GM12891 (cell line): ENCODE measurements around the gene ASTN2.

Experiments
- DNase-seq: peaks from one replicate; pipeline ENCODE4 v3.0.0; 2011; ENCODE audit warnings: low spot score; ENCODE audit not compliant: insufficient read length
- FAIRE-seq: peaks from 2 replicates; lab custom pipeline; 2011; peaks lifted over from hg19 to GRCh38; lab: Jason Lieb, UNC
- PAX5 ChIP-seq: IDR thresholded peaks from 2 replicates; pipeline ENCODE4 v1.6.1; 2011; ENCODE audit warnings: low read length, moderate library complexity, mild to moderate bottlenecking; ENCODE audit not compliant: insufficient read depth, severe bottlenecking
- POLR2A ChIP-seq: IDR thresholded peaks from 2 replicates; pipeline ENCODE4 v1.6.1; 2011; ENCODE audit warnings: low read depth, low read length, control low read depth
- POLR2AphosphoS5 ChIP-seq: IDR thresholded peaks from 2 replicates; pipeline ENCODE4 v1.6.1; 2011; ENCODE audit warnings: low read depth, low read length, control low read depth
- POU2F2 ChIP-seq: IDR thresholded peaks from 2 replicates; pipeline ENCODE4 v1.6.1; 2011; ENCODE audit warnings: low read depth, mild to moderate bottlenecking, control low read depth, low read length, moderate library complexity
- SPI1 ChIP-seq: IDR thresholded peaks from 2 replicates; pipeline ENCODE4 v1.6.1; 2011; ENCODE audit warnings: low read depth, low read length, control low read depth
- TAF1 ChIP-seq: IDR thresholded peaks from 2 replicates; pipeline ENCODE4 v1.6.1; 2011; ENCODE audit warnings: low read depth, low read length, control low read depth

Gene ASTN2

GRCh38 chr9:116789081-116789480 is 625.8 kb downstream of the ASTN2 start:
- no peak for TF ChIP-seq PAX5
- TF ChIP-seq SPI1, result no peak
- no peak for TF ChIP-seq POU2F2
- no peak for TF ChIP-seq POLR2AphosphoS5
- no peak for TF ChIP-seq TAF1
- TF ChIP-seq POLR2A, result no peak
- no peak for DNase-seq
- FAIRE-seq, result no peak

GRCh38 chr9:116786737-116787136 is 628.1 kb downstream of the ASTN2 start:
- FAIRE-seq (no peak), DNase-seq (no peak)
- TF ChIP-seq POLR2AphosphoS5, result no peak
- TF ChIP-seq PAX5, result no peak
- TF ChIP-seq TAF1, result no peak
- no peak for TF ChIP-seq POLR2A
- no peak for TF ChIP-seq POU2F2
- TF ChIP-seq SPI1, result no peak

GRCh38 chr9:116777116-116777515 is 637.7 kb downstream of the ASTN2 start:
- no peak for DNase-seq
- FAIRE-seq, result no peak
- no peak for TF ChIP-seq PAX5
- TF ChIP-seq POLR2A, result no peak
- no peak for TF ChIP-seq POLR2AphosphoS5
- TF ChIP-seq TAF1, result no peak
- TF ChIP-seq SPI1, result no peak
- no peak for TF ChIP-seq POU2F2

GRCh38 chr9:116774421-116775180 is 640.3 kb downstream of the ASTN2 start:
- DNase-seq (no peak), FAIRE-seq (no peak)
- TF ChIP-seq POLR2AphosphoS5 (no peak), PAX5 (no peak), SPI1 (no peak), POLR2A (no peak), TAF1 (no peak), POU2F2 (no peak)

- no peak for FAIRE-seq
- TF ChIP-seq TAF1 (no peak), POLR2A (no peak), POU2F2 (no peak), PAX5 (no peak), SPI1 (no peak), POLR2AphosphoS5 (no peak)
Measured at GRCh38 chr9:116767219-116767618, 647.6 kb downstream of the ASTN2 start.

GRCh38 chr9:116765011-116765410 is 649.8 kb downstream of the ASTN2 start:
- TF ChIP-seq POU2F2, result no peak
- no peak for TF ChIP-seq POLR2A
- no peak for TF ChIP-seq POLR2AphosphoS5
- no peak for TF ChIP-seq TAF1
- TF ChIP-seq SPI1, result no peak
- no peak for TF ChIP-seq PAX5
- DNase-seq, result no peak
- FAIRE-seq, result no peak

More at GRCh38 chr9:116767219-116767618, 647.6 kb downstream of the ASTN2 start:
- DNase-seq, result no peak

- FAIRE-seq (no peak), DNase-seq (no peak)
- TF ChIP-seq TAF1 (no peak), POLR2AphosphoS5 (no peak), POU2F2 (no peak), PAX5 (no peak), SPI1 (no peak), POLR2A (no peak)
Measured at GRCh38 chr9:116763770-116764169, 651.1 kb downstream of the ASTN2 start.

- DNase-seq (no peak), FAIRE-seq (no peak)
- no peak for TF ChIP-seq POLR2AphosphoS5
- no peak for TF ChIP-seq PAX5
- no peak for TF ChIP-seq SPI1
- no peak for TF ChIP-seq TAF1
- no peak for TF ChIP-seq POU2F2
- no peak for TF ChIP-seq POLR2A
Measured at GRCh38 chr9:116760636-116761035, 654.2 kb downstream of the ASTN2 start.

GRCh38 chr9:116757030-116757429 is 657.8 kb downstream of the ASTN2 start:
- TF ChIP-seq TAF1, result no peak
- TF ChIP-seq POLR2AphosphoS5, result no peak
- TF ChIP-seq SPI1, result no peak
- no peak for TF ChIP-seq POU2F2
- no peak for TF ChIP-seq PAX5
- no peak for TF ChIP-seq POLR2A
- FAIRE-seq, result no peak
- DNase-seq, result no peak

GRCh38 chr9:116753389-116753788 is 661.5 kb downstream of the ASTN2 start:
- no peak for TF ChIP-seq POU2F2
- TF ChIP-seq PAX5, result no peak
- TF ChIP-seq SPI1, result no peak
- no peak for TF ChIP-seq POLR2AphosphoS5
- TF ChIP-seq TAF1, result no peak
- no peak for TF ChIP-seq POLR2A
- DNase-seq (no peak), FAIRE-seq (no peak)
